Inferior parietal cortex (tissue), 1 donor: ENCODE data around the gene KRTAP13-1.

Experiments used
- DNase-seq: peaks from one replicate; pipeline ENCODE4 v3.0.0-alpha.2; 2016; ENCODE audit errors: extremely low spot score

The KRTAP13-1 gene, protein sequence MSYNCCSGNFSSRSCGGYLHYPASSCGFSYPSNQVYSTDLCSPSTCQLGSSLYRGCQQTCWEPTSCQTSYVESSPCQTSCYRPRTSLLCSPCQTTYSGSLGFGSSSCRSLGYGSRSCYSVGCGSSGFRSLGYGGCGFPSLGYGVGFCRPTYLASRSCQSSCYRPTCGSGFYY

DNA sequence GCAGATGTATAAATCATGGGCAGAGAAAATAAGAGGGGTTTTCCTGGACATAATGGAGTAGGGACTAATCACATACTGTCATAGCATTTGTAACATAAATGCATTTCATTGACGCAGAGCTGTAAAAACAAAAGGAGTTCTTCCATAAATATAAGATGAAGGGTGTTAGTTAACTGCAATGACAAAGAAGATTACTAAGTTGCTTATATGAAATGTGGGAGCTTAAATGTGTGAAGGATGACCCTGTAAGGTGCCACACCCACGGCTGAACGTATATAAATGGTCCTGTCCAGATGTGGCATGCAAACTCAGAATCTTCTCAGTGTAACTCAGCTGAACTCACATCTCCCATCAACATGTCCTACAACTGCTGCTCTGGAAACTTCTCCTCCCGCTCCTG, at the start of gene KRTAP13-1:
Gene KRTAP13-1 (plus strand): TSS at position 301 of the 400 bp plus-strand sequence. CDS start 56 bp downstream, at position 357.
- DNase-seq, result no peak

DNA sequence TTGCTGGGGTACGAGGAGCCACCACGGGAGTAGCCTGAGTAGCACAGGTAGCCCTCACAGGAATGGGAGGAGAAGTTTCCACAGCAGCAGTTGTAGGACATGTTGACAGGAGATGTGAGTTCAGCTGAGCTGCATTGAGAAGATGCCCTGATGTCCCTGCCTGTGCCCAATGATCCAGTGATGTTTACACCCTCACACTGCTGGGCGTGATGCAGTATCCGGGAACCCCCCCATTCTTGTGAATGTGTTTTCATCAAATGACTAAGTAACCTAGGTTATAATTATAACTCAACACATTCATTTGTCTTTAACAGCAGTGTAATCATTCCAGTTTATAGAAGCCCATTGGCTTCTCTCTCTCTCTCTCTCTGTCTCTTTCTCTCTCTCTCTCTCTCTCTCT, 47.3 kb upstream of the KRTAP13-1 start, which contains the start of gene KRTAP23-1:
Gene KRTAP23-1 (minus strand): TSS at position 101 of the 400 bp plus-strand sequence. CDS start 0 bp downstream, at position 101.
- DNase-seq, result no peak

DNA sequence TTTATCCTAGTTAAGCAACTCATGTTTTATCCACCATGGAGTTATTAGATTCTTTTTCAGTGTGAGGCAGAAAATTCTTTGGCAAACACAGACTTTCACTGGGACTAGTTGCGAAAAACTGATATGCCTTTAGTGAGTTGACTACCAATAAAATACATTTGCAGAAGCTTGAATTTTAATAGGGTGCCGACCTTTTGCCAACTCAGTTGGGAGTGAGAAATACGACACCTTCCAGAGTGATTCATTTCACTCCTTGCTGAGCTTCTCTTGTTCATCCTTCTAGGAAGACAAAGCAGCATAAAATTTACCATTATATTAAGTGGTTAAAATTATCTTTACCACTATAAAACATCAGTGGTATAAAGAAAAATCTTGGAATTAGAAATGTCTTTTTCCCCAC, 46.3 kb upstream of the KRTAP13-1 start:
- DNase-seq, result no peak

DNA sequence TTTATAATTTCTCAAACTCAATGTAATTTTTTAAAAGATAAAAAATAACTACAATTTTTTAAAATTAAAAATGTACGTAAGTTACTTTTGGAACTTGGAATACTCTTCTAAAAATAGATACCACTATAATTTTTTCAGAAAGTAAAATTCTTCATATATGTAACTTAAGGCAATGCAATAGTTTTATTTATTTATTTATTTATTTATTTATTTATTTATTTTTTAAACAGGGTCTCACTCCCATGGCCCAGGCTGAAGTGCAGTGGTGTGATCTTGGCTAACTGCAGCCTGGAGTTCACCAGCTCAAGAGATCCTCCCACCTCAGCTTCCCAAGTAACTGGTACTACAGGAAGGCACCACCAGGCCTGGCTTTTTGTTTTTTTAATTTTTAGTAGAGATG, 44.3 kb upstream of the KRTAP13-1 start:
- no peak for DNase-seq

DNA sequence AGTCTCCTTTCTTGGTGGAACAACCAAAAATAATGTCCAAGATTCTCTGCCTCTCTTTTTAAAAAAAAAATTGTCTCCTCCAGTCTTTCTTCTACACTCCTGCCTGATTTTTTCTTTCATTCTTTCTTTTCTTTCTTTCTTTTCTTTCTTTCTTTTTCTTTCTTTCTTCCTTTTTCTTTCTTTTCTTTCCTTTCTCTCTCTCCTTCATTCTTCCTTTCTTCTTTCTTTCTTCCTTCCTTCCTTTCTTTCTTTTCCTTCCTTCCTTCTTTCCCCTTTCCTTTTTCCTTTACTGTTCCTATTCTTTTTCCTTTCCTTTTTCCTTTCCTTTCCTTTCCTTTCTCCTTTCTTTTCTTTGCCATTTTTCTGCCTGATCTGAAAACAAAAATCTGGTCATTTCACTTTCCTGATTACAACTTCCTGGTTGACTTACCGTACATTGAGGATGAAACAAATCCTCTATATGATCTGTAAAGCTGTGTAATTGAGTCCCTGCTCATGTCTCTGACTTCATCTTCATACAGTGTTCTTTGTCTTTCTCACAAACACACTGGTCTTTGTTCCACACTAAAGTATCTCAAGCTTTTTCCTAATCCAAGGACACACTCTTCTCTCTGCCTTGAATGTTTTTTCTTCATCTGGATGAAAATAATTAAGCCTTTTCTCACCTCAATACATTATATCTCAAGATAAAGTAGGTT, 41.4 kb upstream of the KRTAP13-1 start:
- no peak for DNase-seq

DNA sequence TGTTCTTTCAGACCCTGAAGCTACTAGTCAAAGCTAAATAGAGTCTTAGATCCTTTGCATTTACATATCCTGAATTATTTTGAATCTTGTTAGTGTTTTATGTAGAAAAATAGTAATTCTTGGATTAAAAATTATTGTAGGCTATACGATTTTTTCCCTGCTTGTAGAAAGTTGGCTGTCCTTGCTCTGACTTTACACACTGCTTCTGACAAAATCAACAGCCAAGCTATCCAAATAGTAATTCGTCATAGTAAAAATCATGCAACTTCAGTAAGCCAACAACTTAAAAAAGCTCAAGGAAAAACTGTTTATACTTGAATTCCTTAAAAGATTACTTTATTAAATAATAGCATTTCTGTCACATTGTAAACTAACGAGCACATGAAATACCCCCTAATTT, 39.9 kb upstream of the KRTAP13-1 start:
- DNase-seq, result no peak

DNA sequence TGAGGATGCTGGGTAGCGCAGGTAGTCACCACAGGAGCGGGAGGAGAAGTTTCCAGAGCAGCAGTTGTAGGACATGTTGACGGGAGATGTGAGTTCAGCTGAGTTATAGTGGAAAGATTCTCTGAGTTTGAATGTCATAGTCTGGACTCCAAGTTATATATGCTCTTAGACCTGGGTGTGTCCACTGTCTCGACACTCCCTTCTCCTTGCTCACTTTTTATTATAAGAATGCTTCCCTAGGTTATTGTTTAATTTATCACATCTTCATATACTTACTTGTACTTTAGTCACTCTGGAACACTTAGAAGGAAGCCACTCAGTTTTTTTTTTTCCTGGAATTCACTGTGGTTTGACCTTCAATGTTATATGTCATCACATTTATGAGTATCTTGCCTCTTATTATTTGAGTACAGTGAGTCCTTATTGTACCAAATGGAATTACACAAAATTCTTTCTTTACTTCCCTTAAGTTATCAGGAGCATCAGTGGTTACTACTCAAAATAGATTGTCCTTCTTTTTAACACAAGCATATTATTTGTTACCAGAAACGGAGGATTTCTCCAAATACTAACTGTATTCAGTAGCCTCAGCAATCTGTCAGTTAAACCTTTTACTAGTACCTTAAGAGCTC, 23.6 kb upstream of the KRTAP13-1 start, which contains the start of gene KRTAP13-2:
Gene KRTAP13-2 (minus strand): TSS at position 133 of the 632 bp plus-strand sequence. CDS start 58 bp downstream, at position 75.
- DNase-seq, result no peak

DNA sequence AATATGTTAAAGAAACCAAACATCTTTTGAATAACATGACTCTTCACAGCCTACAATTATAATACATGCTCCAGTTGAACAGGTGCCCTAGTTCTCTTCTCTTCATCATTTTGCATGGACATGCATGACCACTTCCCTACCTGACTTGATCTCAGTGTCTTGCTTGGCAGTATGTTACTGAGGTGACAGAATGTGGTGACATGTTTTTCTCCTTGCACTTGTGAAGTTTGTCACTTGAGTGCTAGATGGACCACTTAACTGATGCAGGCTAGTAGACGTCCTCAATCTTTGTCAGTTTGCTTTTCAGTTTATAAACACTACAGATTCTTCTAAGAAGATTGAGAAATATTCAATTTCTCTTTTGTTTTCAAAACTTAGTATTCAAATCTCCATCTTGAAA, 13.6 kb upstream of the KRTAP13-1 start:
- no peak for DNase-seq

DNA sequence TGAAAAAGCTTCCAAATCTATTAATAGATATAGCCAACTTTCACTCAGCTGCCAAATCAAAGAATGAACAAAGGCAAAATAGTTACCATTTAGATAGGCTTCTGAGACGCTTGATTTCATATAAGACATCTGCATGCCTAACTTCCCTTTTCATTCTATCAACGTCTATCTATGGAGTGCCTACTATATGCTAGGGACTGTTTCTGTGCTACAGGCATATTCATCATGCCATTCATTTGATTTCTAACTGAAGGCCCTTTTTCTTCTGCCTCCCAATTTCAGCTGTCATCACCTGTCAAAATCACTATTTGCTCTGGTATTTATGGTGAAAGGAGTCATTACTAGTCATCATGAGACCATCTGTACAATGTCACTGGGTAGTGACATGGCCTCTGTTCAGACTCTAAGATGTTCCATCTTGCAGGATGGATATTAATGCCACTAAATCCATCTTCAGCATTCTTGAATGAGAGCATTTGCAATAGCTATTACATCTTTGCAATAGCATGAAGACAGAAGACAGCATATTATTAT, 4.3 kb upstream of the KRTAP13-1 start:
- DNase-seq, result no peak

DNA sequence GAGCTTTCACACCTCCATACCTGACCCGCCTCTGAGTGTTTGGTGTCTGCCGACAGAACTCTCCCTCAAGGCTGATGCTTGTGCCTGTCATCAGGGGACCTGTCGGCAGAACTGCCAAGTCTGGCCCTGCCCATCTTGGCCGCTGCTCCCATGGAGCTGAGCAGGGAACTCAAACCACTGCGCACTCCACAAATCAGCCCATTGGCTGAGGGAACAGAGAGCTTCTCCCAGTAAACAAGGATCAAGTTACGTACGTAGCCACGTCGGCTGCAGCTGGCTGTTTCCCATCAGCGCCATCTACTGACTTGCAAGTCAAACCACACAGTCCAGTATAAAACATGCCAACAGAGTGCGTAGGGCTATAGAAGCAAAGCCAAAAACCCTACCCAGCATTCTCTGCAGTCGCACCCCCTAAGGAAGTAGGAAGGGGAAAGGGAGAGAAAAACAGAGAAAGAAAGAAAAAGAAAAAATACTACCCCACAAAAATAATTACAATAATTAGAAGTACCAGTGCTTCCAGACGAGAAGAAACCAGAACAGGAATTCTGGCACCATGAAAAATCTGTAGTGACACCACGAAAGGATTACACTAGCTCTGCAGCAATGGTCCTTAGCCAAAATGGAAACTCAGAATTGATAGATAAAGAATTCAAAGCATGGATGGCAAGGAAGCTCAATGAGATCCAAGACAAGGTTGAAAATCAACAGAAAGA, 13.1 kb downstream of the KRTAP13-1 start:
- no peak for DNase-seq

DNA sequence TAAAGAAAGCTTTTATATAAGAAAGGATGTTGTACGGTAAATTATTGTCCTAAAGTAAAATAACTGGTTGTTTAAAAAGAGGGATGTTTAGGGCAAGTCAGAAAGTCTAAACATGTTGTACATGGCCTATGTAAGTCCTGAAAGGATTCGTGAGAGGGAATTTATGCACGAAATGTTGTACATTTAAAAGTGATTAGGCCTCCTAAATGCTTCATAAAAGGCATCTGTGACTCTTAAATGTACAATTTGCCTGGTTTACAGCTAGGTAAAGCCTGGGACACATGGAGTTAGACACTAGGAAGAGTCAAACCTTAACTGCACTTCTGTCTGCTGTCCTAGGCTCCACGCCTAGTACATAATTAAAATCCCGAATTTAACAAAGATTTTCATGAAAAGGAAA, 20.2 kb downstream of the KRTAP13-1 start:
- no peak for DNase-seq

DNA sequence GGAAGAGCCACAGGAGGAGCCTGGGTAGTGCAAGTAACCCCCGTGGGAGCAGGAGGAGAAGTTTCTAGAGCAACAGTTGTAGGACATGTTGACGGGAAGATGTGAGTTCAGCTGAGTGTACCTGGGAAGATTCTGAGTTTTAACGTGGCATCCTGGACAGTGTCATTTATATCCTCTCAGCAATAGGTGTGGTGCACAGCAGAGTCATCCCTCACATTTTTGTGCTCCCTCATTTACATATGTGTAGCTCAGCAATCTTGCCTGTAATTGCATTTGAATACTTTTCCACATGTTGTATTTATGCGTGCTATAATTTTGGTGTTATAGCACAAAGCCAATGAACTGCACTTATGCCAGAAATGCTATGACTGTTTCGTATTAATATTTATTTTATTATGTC, 30.0 kb downstream of the KRTAP13-1 start, which contains the start of gene KRTAP13-3:
Gene KRTAP13-3 (minus strand): TSS at position 101 of the 400 bp plus-strand sequence. CDS start 14 bp downstream, at position 87.
- no peak for DNase-seq

DNA sequence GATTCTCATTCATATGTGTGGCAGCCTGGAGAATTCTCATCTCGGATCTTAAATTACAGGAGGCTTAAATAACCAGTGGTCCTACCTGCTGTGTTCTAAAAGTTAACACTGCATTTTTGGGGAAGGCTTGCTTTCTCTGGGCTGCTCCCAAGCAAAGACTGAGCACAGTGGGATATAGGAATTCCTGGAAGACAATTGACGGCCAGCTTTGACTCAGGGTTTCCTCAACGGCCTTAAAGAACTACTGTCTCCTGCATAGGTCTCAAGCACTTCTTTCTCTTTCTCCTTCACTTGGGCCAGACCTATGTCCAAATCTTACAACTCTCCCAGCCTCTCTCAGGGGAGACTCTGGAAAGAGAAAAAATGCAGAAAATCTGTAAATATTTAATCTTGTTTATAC, 30.9 kb downstream of the KRTAP13-1 start:
- DNase-seq, result no peak

DNA sequence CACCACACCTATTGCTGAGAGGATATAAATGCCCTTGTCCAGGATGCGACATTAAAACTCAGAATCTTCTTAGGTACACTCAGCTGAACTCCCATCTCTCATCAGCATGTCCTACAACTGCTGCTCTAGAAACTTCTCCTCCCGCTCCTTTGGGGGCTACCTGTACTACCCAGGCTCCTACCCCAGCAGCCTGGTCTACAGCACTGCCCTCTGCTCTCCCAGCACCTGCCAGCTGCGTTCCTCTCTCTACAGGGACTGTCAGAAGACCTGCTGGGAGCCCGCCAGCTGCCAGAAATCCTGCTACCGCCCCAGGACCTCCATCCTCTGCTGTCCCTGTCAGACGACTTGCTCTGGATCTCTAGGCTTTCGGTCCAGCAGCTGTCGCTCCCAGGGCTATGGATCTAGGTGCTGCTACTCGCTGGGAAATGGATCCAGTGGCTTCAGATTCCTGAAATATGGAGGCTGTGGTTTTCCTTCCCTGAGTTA, 34.4 kb downstream of the KRTAP13-1 start, which contains the start of gene KRTAP13-4:
Gene KRTAP13-4 (plus strand): TSS at position 51 of the 486 bp plus-strand sequence. CDS start 56 bp downstream, at position 107.
- DNase-seq, result no peak

DNA sequence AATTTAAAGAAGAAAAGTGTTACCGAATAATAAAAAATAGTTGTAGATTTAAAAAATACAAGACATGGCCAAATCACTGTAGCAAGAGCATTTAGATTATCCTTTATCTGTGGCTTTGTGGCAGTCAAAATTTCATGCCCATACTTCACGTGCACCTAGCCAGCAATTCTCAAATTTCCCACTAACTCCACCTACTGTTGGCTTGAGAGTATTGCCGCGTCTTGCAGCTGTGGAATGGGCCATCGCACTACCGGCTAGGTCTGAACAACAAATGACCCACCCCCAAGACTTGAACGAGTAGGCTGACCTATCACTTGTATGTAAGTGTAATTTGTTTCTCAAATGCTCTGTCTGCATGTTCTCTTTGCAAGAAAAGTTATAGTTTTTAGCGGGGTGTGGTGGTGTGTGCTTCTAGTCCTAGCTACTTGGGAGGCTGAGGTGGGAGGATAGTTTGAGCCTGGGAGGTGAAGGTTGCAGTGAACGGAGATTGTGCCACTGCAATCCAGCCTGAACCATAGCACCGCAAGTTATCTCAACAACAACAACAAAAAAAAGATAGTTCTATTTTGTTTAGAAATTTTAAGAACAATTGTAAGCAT, 38.3 kb downstream of the KRTAP13-1 start:
- peak; percentile 6 for DNase-seq

DNA sequence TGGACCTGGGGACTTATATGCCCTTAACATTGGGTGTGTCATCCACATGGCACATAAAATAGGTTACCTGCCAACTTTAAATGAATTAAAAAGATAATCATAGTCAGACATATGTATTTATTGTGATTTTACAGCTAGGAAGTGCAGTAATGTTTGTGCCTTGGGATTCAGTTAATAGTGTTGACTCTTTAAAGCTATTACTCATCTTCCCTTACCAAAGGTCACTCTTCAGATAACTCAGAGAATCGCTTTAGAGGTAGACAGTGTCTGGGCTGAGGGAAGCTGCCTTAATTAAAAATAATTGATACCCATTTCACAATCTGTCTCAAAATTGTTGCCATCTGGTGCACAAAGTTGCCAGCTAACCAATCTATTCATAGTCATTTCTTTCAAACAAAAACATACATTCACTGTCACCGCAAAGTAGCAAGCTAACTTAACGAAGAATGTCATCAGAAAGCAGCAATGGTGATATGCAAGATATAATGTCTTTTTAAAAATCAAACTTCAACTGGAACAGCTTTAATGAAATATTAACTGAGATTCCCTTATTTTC, 41.3 kb downstream of the KRTAP13-1 start:
- DNase-seq, result no peak

DNA sequence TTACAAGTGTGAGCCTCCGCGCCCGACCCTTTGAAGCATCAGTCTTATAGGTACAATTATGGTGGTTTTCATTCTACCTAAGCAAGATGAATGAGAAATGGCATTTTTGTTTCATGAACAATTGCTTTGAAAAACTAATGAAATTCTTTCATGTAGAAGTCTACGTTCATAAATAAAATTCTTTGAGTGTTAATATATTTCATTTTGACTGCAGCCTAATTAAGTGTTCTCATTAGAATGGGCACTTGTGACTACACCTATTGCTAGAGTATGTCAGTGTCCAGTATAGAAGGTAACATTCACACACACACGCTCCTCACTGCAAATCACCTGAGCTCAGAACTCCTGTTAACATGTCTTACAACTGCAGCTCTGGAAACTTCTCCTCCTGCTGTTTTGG, 44.1 kb downstream of the KRTAP13-1 start, which contains the start of gene KRTAP15-1:
Gene KRTAP15-1 (plus strand): TSS at position 301 of the 400 bp plus-strand sequence. CDS start 53 bp downstream, at position 354.
- DNase-seq, result no peak

DNA sequence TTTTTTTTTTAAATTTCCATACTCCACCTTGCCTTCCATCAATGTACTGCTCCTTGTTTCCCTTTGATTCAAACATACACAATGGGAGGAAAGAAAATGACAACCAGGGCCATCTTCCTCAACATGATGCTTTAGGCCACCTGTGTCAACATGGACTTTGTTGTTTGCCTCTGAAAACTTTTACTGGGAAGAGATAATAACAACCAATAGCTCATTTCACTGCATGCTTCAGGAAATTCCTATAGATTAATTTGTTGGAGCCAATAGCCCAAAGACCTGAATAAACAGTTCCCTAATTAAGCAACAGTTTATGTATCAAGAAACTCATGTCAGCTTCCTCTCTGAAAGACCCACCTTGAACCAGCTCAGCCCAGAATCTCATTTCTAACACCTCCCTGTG, 47.4 kb downstream of the KRTAP13-1 start:
- no peak for DNase-seq

DNA sequence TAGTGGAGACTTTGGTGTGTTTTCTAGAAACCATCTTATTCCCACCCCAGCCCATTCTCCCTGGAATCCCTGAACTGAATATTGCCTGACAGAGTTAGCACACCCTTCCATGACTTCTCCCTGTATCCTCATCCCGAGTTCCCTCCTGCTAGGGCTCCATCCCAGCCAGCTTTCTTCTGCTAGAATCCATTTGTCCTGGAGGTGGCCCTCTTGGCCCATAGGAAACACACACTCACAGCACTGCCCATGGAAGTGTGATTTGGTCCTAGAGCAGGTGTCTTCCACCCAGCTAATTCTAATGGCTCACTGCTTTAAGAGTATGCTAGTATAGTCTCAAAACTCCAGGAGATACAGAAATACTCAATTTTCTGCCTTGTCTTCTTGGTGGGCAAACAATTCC, 48.4 kb downstream of the KRTAP13-1 start:
- no peak for DNase-seq
